ENCODE results near the gene SEPTIN11. TPM values are rescaled to one million over a fixed set of nuclear protein-coding genes. Genes with fewer than 3 reads are reported as not detected.
A peak's percentile ranks its signal among the peaks of the same experiment; 100 is the strongest.

Gene SEPTIN11
- polyA plus RNA-seq, 3 donors, result 3.2 to 14.8 (median 8.8) TPM

DNA sequence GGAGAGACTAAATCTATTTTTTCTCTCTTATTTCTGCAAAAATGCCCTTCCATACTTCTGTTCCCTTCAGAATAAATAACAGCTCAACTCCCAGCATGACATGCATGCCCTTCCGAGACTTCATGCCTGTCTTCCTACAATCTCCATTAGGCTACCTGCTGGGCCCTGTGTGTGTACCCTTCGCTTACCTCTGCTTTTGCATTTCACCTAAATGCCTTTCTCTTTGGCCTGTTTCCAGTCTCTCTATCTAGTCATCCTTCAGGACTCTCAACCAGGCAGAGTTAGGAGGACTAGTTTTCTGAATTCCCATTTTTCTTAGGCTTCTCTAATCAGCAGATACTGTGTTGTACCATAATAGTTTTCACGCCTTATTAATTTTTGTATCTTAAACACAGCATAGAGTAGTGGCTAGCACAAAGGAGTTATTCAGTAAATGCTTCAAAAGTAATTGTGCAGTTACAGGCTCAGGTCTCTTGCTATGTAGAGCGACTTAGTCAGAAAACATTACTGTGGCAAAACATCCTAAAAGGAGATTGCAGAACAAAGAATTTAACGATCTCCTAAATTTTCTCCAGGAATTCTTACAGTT, 20.5 kb downstream of the SEPTIN11 start:
- TF ChIP-seq, protein P1, sequence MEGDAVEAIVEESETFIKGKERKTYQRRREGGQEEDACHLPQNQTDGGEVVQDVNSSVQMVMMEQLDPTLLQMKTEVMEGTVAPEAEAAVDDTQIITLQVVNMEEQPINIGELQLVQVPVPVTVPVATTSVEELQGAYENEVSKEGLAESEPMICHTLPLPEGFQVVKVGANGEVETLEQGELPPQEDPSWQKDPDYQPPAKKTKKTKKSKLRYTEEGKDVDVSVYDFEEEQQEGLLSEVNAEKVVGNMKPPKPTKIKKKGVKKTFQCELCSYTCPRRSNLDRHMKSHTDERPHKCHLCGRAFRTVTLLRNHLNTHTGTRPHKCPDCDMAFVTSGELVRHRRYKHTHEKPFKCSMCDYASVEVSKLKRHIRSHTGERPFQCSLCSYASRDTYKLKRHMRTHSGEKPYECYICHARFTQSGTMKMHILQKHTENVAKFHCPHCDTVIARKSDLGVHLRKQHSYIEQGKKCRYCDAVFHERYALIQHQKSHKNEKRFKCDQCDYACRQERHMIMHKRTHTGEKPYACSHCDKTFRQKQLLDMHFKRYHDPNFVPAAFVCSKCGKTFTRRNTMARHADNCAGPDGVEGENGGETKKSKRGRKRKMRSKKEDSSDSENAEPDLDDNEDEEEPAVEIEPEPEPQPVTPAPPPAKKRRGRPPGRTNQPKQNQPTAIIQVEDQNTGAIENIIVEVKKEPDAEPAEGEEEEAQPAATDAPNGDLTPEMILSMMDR (IDR thresholded peaks at IDR 0.05), result no peak
- no peak overlapping the region for H3K4me3 Mint-ChIP-seq
- H3K36me3 Mint-ChIP-seq, result no peaks in the 10 kb centered on the region
- peak overlapping the region in 1 of 7 donors; percentile 1 for H3K27ac Mint-ChIP-seq
- H3K27me3 Mint-ChIP-seq (ENCODE audit: low read depth in 3 of 3), result no peaks in the 10 kb centered on the region
- Histone ChIP-seq H3K9me3 (replicated peaks in 1 of 2; ENCODE audit: control insufficient read depth in 1 of 2, insufficient read depth in 1 of 2, low read length in 2 of 2) (no peaks in the 10 kb centered on the region), H3K27ac (ENCODE audit: low read depth in 1 of 2, low read length in 2 of 2) (no peak overlapping the region), H3K79me2 (ENCODE audit: insufficient read depth, low read length) (no peaks in the 10 kb centered on the region), H3K4me1 (ENCODE audit: control insufficient read depth in 1 of 2, insufficient read depth in 2 of 2, low read length in 2 of 2) (no peaks in the 10 kb centered on the region), H2AFZ (ENCODE audit: insufficient read depth, low read depth, low read length, poor library complexity, severe bottlenecking) (no peak overlapping the region), H4K20me1 (ENCODE audit: insufficient read depth, low read length) (no peaks in the 10 kb centered on the region), H3K4me3 (replicated peaks in 1 of 3; ENCODE audit: low read depth in 2 of 3, low read length in 3 of 3) (no peak overlapping the region), H3K27me3 (ENCODE audit: control insufficient read depth in 2 of 2, insufficient read depth in 2 of 2, low read length in 2 of 2) (no peaks in the 10 kb centered on the region), H3K4me2 (replicated peaks; ENCODE audit: extremely low read depth, low read length, poor library complexity, severe bottlenecking) (no peak overlapping the region), H3K36me3 (replicated peaks in 1 of 2; ENCODE audit: control insufficient read depth in 1 of 2, insufficient read depth in 2 of 2, low read length in 2 of 2) (no peaks in the 10 kb centered on the region), H3K9ac (ENCODE audit: insufficient read depth, low read length, poor library complexity, severe bottlenecking) (no peak overlapping the region)
- DNase-seq, result no peak
- H3K4me1 Mint-ChIP-seq, result no peaks in the 10 kb centered on the region
- no peaks in the 10 kb centered on the region for H3K9me3 Mint-ChIP-seq
- WGBS (ENCODE audit: insufficient coverage), result 100% methylated on average over 2 of the region's 5 CpGs
- intact Hi-C loops (cut with micrococcal nuclease), result no loop called here

DNA sequence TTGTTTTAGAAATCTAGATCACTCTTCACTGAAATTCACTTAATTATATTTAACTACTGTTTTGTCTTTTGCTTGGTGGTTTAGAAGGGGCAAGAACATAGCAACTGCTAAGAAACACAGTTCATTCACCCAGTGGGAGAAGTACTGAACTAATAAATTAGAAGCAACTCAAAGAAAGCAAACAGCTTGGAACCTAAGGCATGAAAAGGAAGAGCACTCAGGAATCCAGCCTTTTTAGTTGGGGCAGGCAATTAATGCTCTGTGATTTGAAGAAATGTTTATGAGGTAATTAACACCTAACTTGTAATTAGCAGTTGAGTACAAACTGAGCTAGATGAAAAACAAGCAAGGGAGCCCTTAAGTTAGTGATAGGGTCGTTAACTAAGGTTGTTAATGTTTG, 22.8 kb downstream of the SEPTIN11 start:
- TF ChIP-seq, protein P1 (IDR thresholded peaks at IDR 0.05), result no peak
- no peaks in the 10 kb centered on the region for H3K79me2 ChIP-seq (ENCODE audit: insufficient read depth, low read length)

More for the DNA sequence above, 22.8 kb downstream of the SEPTIN11 start:
- no peak overlapping the region for H3K27ac Mint-ChIP-seq
- Histone ChIP-seq H3K9ac (ENCODE audit: insufficient read depth, low read length, poor library complexity, severe bottlenecking) (no peak overlapping the region), H2AFZ (ENCODE audit: insufficient read depth, low read depth, low read length, poor library complexity, severe bottlenecking) (no peak overlapping the region), H3K36me3 (replicated peaks in 1 of 2; ENCODE audit: control insufficient read depth in 1 of 2, insufficient read depth in 2 of 2, low read length in 2 of 2) (no peaks in the 10 kb centered on the region), H3K4me2 (replicated peaks; ENCODE audit: extremely low read depth, low read length, poor library complexity, severe bottlenecking) (no peak overlapping the region), H3K27me3 (ENCODE audit: control insufficient read depth in 2 of 2, insufficient read depth in 2 of 2, low read length in 2 of 2) (no peaks in the 10 kb centered on the region), H3K27ac (ENCODE audit: low read depth in 1 of 2, low read length in 2 of 2) (no peak overlapping the region), H3K4me3 (replicated peaks in 1 of 3; ENCODE audit: low read depth in 2 of 3, low read length in 3 of 3) (no peak overlapping the region), H3K9me3 (replicated peaks in 1 of 2; ENCODE audit: control insufficient read depth in 1 of 2, insufficient read depth in 1 of 2, low read length in 2 of 2) (no peaks in the 10 kb centered on the region), H4K20me1 (ENCODE audit: insufficient read depth, low read length) (no peaks in the 10 kb centered on the region), H3K4me1 (ENCODE audit: control insufficient read depth in 1 of 2, insufficient read depth in 2 of 2, low read length in 2 of 2) (no peaks in the 10 kb centered on the region)
- no peaks in the 10 kb centered on the region for H3K9me3 Mint-ChIP-seq
- no peaks in the 10 kb centered on the region for H3K27me3 Mint-ChIP-seq (ENCODE audit: low read depth in 3 of 3)
- intact Hi-C loops (cut with micrococcal nuclease), result no loop called here
- no peak overlapping the region for H3K4me3 Mint-ChIP-seq
- H3K36me3 Mint-ChIP-seq, result no peaks in the 10 kb centered on the region
- DNase-seq, result no peak
- no peaks in the 10 kb centered on the region for H3K4me1 Mint-ChIP-seq
- no CpG with 5 or more reads among the region's 1 CpG for WGBS (ENCODE audit: insufficient coverage)
